GM12878 (cell line): ENCODE measurements around the gene MGAT5.

Experiments used
- CREB1 ChIP-seq: IDR thresholded peaks from 2 replicates; pipeline ENCODE4 v1.6.1; 2012; ENCODE audit warnings: low read depth, mild to moderate bottlenecking, inconsistent platforms
- EP300 ChIP-seq, 2 experiments: fragments of 150-350 bp in 1 of 2; IDR thresholded peaks; 2 replicates each; pipeline ENCODE4 v1.6.1; 2011 to 2012; ENCODE audit warnings: low read depth in 2 of 2, low read length in 2 of 2, borderline replicate concordance in 1 of 2, improper control_type of control experiment in 1 of 2, inconsistent platforms in 1 of 2; ENCODE audit not compliant: control insufficient read depth in 1 of 2
- HDAC6 ChIP-seq: fragments of 200-600 bp; sonication (generic); IDR thresholded peaks from one replicate; pipeline ENCODE4 v1.8.0; 2017; ENCODE audit warnings: antibody characterized with exemption; ENCODE audit not compliant: unreplicated experiment
- POLR2A ChIP-seq: IDR thresholded peaks from 2 replicates; pipeline ENCODE4 v1.6.1; 2011; ENCODE audit warnings: low read depth, mild to moderate bottlenecking, low read length
- POLR2AphosphoS5 ChIP-seq: IDR thresholded peaks from 2 replicates; pipeline ENCODE4 v1.6.1; 2011; ENCODE audit warnings: mild to moderate bottlenecking, low read length, inconsistent platforms
- SMARCA5 ChIP-seq: fragments of 450-650 bp; IDR thresholded peaks from 2 replicates; pipeline ENCODE4 v1.6.1; 2017; ENCODE audit warnings: mild to moderate bottlenecking
- TF ChIP-seq, protein P1 (sequence below): IDR thresholded peaks from 2 replicates; pipeline ENCODE4 v1.6.1; 2012; ENCODE audit warnings: low read depth, low read length, improper control_type of control experiment
- TF ChIP-seq, protein P2 (sequence below), 3 experiments: IDR thresholded peaks in 2 of 3; conservative IDR thresholded peaks in 1 of 3; 2 replicates each; pipeline ENCODE4 v1.5.1; 2011; ENCODE audit warnings: low read depth in 3 of 3, low read length in 3 of 3, mild to moderate bottlenecking in 3 of 3, control low read depth in 2 of 3, moderate library complexity in 2 of 3, inconsistent platforms in 1 of 3, mixed read lengths in 1 of 3; ENCODE audit not compliant: control insufficient read depth in 2 of 3, insufficient read depth in 1 of 3; ENCODE audit errors: extremely low read depth in 1 of 3
- TF ChIP-seq, protein P3 (sequence below): fragments of 450-650 bp; IDR thresholded peaks from 2 replicates; pipeline ENCODE4 v1.6.1; 2017; ENCODE audit warnings: mild to moderate bottlenecking, moderate library complexity

DNA sequence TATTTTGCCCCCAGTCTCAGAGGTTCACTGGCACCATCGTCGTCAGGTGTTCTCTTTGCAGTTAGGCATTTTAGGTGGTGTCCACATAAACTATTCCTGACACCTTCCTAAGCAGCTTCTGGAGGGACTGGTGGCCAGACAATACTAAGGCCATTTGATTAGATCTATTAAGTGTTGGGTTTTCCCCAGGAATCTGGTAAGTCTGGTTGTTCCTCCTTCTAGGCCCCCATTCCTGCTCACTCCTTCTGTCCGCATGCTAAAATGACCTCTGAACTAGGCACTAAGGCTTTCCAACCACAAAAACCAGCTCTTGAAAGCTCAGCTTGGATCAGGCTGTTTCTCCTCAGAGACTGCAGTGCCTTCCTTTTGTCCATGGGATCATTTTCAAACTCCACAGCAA is 100.7 kb downstream of the MGAT5 start:
- TF ChIP-seq, protein P1, sequence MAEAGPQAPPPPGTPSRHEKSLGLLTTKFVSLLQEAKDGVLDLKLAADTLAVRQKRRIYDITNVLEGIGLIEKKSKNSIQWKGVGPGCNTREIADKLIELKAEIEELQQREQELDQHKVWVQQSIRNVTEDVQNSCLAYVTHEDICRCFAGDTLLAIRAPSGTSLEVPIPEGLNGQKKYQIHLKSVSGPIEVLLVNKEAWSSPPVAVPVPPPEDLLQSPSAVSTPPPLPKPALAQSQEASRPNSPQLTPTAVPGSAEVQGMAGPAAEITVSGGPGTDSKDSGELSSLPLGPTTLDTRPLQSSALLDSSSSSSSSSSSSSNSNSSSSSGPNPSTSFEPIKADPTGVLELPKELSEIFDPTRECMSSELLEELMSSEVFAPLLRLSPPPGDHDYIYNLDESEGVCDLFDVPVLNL, result no peak
- no peak for TF ChIP-seq CREB1
- no peak for TF ChIP-seq POLR2AphosphoS5
- TF ChIP-seq POLR2A, result no peak
- TF ChIP-seq, protein P2, sequence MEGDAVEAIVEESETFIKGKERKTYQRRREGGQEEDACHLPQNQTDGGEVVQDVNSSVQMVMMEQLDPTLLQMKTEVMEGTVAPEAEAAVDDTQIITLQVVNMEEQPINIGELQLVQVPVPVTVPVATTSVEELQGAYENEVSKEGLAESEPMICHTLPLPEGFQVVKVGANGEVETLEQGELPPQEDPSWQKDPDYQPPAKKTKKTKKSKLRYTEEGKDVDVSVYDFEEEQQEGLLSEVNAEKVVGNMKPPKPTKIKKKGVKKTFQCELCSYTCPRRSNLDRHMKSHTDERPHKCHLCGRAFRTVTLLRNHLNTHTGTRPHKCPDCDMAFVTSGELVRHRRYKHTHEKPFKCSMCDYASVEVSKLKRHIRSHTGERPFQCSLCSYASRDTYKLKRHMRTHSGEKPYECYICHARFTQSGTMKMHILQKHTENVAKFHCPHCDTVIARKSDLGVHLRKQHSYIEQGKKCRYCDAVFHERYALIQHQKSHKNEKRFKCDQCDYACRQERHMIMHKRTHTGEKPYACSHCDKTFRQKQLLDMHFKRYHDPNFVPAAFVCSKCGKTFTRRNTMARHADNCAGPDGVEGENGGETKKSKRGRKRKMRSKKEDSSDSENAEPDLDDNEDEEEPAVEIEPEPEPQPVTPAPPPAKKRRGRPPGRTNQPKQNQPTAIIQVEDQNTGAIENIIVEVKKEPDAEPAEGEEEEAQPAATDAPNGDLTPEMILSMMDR (IDR thresholded peaks at IDR 0.05 in 2 of 3, conservative IDR thresholded peaks at IDR 0.05 in 1 of 3; ENCODE audit: control insufficient read depth in 2 of 3, extremely low read depth in 1 of 3, insufficient read depth in 1 of 3, low read depth in 3 of 3, low read length in 3 of 3), result no peak
- TF ChIP-seq SMARCA5, result no peak
- TF ChIP-seq, protein P3, sequence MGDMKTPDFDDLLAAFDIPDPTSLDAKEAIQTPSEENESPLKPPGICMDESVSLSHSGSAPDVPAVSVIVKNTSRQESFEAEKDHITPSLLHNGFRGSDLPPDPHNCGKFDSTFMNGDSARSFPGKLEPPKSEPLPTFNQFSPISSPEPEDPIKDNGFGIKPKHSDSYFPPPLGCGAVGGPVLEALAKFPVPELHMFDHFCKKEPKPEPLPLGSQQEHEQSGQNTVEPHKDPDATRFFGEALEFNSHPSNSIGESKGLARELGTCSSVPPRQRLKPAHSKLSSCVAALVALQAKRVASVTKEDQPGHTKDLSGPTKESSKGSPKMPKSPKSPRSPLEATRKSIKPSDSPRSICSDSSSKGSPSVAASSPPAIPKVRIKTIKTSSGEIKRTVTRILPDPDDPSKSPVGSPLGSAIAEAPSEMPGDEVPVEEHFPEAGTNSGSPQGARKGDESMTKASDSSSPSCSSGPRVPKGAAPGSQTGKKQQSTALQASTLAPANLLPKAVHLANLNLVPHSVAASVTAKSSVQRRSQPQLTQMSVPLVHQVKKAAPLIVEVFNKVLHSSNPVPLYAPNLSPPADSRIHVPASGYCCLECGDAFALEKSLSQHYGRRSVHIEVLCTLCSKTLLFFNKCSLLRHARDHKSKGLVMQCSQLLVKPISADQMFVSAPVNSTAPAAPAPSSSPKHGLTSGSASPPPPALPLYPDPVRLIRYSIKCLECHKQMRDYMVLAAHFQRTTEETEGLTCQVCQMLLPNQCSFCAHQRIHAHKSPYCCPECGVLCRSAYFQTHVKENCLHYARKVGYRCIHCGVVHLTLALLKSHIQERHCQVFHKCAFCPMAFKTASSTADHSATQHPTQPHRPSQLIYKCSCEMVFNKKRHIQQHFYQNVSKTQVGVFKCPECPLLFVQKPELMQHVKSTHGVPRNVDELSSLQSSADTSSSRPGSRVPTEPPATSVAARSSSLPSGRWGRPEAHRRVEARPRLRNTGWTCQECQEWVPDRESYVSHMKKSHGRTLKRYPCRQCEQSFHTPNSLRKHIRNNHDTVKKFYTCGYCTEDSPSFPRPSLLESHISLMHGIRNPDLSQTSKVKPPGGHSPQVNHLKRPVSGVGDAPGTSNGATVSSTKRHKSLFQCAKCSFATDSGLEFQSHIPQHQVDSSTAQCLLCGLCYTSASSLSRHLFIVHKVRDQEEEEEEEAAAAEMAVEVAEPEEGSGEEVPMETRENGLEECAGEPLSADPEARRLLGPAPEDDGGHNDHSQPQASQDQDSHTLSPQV, result no peak
- no peak for TF ChIP-seq HDAC6
- TF ChIP-seq EP300 (IDR thresholded peaks at IDR 0.05; ENCODE audit: borderline replicate concordance in 1 of 2, control insufficient read depth in 1 of 2, low read depth in 2 of 2, low read length in 2 of 2), result no peak
